Central memory CD8-positive, alpha-beta T cell (primary cell): ENCODE results near the gene DENND6B.

Source experiments
- ATAC-seq: fragments of 150-1000 bp; cut with Tn5 transposase; replicated peaks from 2 replicates; pipeline ENCODE4 v1.10.0; 2022; ENCODE audit warnings: mild to moderate bottlenecking, moderate FRiP score, moderate number of reproducible peaks; ENCODE audit not compliant: poor library complexity, severe bottlenecking; ENCODE audit errors: extremely low read depth
- DNase-seq, 2 donors: peaks; one replicate each; pipeline ENCODE4 v3.0.0; 2021; ENCODE audit warnings: low spot score in 2 of 2
- H3K27ac Mint-ChIP-seq: one replicate; pipeline ENCODE4 v1.8.0; 2022; ENCODE audit warnings: low read depth, mild to moderate bottlenecking, moderate library complexity, mixed read lengths
- H3K27me3 Mint-ChIP-seq: one replicate; pipeline ENCODE4 v1.8.0; 2022; ENCODE audit warnings: mixed read lengths
- H3K36me3 Mint-ChIP-seq: one replicate; pipeline ENCODE4 v1.8.0; 2022; ENCODE audit warnings: mild to moderate bottlenecking, moderate library complexity, mixed read lengths; ENCODE audit not compliant: insufficient read depth
- H3K4me1 Mint-ChIP-seq: one replicate; pipeline ENCODE4 v1.8.0; 2022; ENCODE audit warnings: mixed read lengths
- H3K4me3 Mint-ChIP-seq: one replicate; pipeline ENCODE4 v1.8.0; 2022; ENCODE audit warnings: mild to moderate bottlenecking, moderate library complexity, mixed read lengths
- H3K9me3 Mint-ChIP-seq: one replicate; pipeline ENCODE4 v1.8.0; 2022; ENCODE audit warnings: mixed read lengths

The DENND6B gene

GRCh38 chr22:50302041-50302541 is 24.7 kb downstream of the DENND6B start:
- no peak for DNase-seq
- no peak for ATAC-seq
- peaks cover 5% of the 10 kb centered on the region for H3K4me1 Mint-ChIP-seq
- no peak overlapping the region for H3K27ac Mint-ChIP-seq
- no peaks in the 10 kb centered on the region for H3K9me3 Mint-ChIP-seq
- H3K27me3 Mint-ChIP-seq = peaks cover 23% of the 10 kb centered on the region
- H3K4me3 Mint-ChIP-seq = no peak overlapping the region
- no peaks in the 10 kb centered on the region for H3K36me3 Mint-ChIP-seq

DNA sequence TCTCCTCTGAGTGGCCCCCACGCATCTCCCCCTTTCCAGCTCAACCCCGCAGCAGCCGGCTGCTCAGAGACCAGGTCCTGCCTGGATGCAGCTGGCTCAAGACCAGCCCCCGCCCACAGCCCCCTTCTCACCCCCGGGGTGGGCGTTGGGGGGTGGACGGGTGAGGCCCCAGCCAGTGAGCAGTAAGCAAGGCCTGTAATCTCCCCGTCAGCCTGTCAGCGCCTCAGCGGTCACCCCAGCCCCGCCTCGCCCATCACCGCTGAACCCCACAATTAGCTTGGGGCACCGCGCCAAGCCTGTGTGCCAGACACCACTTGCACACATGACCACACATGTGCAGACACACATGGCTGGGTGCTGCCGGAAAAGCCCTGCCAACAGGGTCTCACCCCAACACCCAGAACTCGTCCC is 25.2 kb downstream of the DENND6B start:
- H3K27me3 Mint-ChIP-seq = peaks cover 23% of the 10 kb centered on the region
- H3K9me3 Mint-ChIP-seq = no peaks in the 10 kb centered on the region
- H3K36me3 Mint-ChIP-seq = no peaks in the 10 kb centered on the region
- DNase-seq (no peak), ATAC-seq (no peak)
- H3K27ac Mint-ChIP-seq = no peak overlapping the region
- H3K4me3 Mint-ChIP-seq = no peak overlapping the region
- H3K4me1 Mint-ChIP-seq = peaks cover 5% of the 10 kb centered on the region

DNA sequence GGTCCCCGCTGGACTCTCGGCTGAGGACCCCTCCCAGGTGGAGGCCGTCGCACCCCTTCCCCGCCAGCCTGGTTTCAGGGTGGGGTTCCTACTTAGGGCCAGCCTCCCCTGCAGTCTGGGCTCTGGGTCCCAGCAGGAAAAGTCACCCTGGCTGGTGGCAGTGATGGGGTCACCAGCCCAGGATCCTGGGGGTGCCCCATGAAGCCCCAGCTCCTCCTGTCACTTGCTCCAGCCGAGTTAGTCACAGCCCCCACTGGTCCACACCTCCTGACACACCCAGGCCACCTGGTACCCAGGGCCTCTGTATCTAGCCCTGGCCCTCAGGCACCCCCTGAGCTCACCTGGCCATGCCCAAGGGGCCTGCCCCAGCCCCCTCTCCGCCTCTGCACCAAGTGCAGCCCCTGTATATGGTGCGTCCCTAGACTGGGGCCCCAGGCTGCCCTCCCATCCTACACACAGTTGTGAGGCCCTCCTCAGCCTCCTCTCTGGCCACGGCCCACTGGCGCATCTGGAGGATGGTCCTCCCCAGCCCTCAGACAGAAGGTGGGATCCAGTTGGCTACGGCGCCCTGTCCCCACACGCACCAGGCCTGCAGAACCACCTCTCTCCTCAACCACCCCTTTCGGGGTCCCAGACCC is 26.1 kb downstream of the DENND6B start:
- no peak overlapping the region for H3K4me3 Mint-ChIP-seq
- no peaks in the 10 kb centered on the region for H3K36me3 Mint-ChIP-seq
- H3K9me3 Mint-ChIP-seq = no peaks in the 10 kb centered on the region
- H3K27ac Mint-ChIP-seq = no peak overlapping the region
- peaks cover 16% of the 10 kb centered on the region for H3K27me3 Mint-ChIP-seq
- no peaks in the 10 kb centered on the region for H3K4me1 Mint-ChIP-seq
- DNase-seq (no peak), ATAC-seq (no peak)

GRCh38 chr22:50299785-50300619 is 26.8 kb downstream of the DENND6B start:
- Mint-ChIP-seq H3K9me3 (no peaks in the 10 kb centered on the region), H3K4me1 (no peaks in the 10 kb centered on the region), H3K4me3 (no peak overlapping the region), H3K27me3 (peaks cover 8% of the 10 kb centered on the region), H3K27ac (no peak overlapping the region), H3K36me3 (no peaks in the 10 kb centered on the region)
- no peak for ATAC-seq
- no peak for DNase-seq

DNA sequence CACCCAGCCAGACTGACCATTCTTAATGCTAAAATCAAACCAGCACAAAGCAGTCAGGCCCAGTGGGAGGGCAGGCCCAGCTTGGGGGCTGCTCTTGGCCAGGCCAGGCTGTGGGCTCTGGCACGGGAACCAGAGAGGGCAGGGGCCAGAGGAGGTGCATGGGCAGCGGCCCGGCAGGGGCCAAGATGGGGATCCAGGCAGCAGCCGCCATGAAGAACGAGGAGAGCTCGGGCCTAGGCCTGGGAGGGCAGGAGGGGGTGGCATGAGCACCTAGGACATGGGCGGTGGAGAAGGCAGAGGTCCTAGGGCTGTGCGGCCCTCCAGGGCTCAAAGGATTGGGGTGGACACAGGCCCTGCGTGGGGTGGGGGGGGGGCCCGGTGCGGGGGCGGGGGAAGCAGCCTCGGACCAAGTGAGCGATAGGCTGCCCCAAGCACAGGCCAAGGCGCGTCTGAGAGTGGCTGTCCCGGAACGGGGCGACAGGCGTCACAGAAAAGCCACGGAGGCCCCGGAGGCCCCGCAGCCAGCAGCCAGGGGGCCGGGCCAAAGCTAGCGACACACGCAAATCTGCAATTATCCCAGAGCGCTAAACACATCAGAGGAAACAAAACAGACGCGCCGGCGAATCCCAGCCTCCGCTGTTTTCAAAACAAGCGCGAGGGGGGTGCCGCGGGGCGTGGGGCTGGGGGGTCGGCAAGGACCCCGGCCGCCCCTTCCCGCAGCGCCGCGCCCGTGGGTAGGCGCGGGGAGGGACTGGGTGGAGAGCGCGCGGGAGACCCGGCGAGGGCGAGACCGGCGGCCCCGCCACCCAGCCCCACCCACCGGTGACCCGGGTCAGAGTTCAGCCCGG is 27.7 kb downstream of the DENND6B start:
- Mint-ChIP-seq H3K9me3 (no peaks in the 10 kb centered on the region), H3K27ac (no peak overlapping the region), H3K4me3 (no peak overlapping the region), H3K36me3 (no peaks in the 10 kb centered on the region), H3K4me1 (no peaks in the 10 kb centered on the region), H3K27me3 (peaks cover 7% of the 10 kb centered on the region)
- ATAC-seq (no peak), DNase-seq (no peak)

DNA sequence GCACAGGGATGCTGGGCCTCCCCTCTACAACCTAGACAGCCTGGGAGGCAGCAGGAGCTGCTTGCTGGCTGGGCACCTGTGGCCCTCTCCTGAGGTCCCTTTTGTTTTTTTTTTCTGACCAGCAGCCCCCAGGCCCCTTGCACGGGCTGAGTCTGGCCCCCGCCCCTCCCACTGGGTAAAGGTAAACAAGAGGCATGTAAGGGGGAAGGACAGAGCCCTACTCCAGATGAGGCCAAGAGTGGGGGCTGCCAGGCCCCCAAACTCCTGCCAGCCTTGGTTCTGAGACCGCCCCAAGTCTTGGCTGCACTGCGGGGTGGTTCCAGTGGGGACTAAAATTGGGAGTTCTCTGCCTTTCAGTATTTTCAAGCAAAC is 28.6 kb downstream of the DENND6B start:
- no peak for ATAC-seq
- no peak for DNase-seq
- H3K4me3 Mint-ChIP-seq = no peak overlapping the region
- no peaks in the 10 kb centered on the region for H3K9me3 Mint-ChIP-seq
- H3K27me3 Mint-ChIP-seq = peaks cover 6% of the 10 kb centered on the region
- no peaks in the 10 kb centered on the region for H3K36me3 Mint-ChIP-seq
- H3K27ac Mint-ChIP-seq = no peak overlapping the region
- no peaks in the 10 kb centered on the region for H3K4me1 Mint-ChIP-seq

DNA sequence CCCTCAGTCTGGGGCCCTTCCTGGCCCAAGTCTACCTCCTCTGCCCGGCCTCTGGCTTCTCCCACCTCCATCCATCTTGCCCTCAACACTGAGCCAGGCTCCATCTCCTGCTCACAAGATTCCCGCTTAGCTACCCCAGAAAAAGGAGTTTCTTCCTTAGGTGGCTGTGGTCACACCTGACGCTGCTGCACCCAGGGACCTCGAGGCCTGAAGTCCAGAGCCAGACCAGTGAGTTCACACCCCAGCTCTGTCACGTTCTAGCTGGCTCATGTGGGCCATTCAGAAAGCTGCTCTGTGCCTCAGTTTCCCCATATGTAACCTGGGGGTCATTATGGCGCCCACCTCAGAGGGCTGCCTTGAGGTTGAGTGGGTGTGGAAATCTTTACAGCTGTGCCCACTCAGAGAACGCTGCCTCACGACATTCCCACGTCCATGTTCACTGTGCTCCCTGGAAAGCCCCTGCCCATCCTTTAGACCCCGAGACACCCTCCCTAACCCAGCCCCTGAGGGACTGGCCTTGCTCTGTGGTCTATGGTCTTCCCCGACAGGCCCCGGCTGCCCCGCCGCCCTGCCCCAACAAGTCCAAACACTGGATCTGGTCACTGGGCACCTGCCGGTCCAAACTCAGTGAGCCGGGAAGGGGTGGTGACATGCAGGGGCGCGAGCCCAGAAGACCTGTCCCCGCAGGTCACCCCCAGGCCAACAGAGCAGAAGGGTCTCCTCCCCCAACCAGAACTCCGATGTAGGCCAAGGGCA is 29.1 kb downstream of the DENND6B start:
- no peak for ATAC-seq
- Mint-ChIP-seq H3K36me3 (no peaks in the 10 kb centered on the region), H3K9me3 (no peaks in the 10 kb centered on the region), H3K27ac (no peak overlapping the region), H3K27me3 (peaks cover 4% of the 10 kb centered on the region), H3K4me3 (no peak overlapping the region), H3K4me1 (peaks cover 2% of the 10 kb centered on the region)
- DNase-seq = no peak

GRCh38 chr22:50296658-50297490 is 29.9 kb downstream of the DENND6B start:
- Mint-ChIP-seq H3K9me3 (no peaks in the 10 kb centered on the region), H3K27me3 (peaks cover 12% of the 10 kb centered on the region), H3K4me1 (peaks cover 6% of the 10 kb centered on the region), H3K4me3 (no peak overlapping the region), H3K36me3 (no peaks in the 10 kb centered on the region), H3K27ac (no peak overlapping the region)
- DNase-seq = no peak
- ATAC-seq = no peak

GRCh38 chr22:50294319-50294656 is 32.5 kb downstream of the DENND6B start:
- H3K4me1 Mint-ChIP-seq = peaks cover 6% of the 10 kb centered on the region
- no peak for DNase-seq
- no peaks in the 10 kb centered on the region for H3K9me3 Mint-ChIP-seq
- H3K36me3 Mint-ChIP-seq = no peaks in the 10 kb centered on the region
- no peak overlapping the region for H3K4me3 Mint-ChIP-seq
- H3K27me3 Mint-ChIP-seq = peaks cover 22% of the 10 kb centered on the region
- ATAC-seq = no peak
- no peak overlapping the region for H3K27ac Mint-ChIP-seq

- peaks cover 6% of the 10 kb centered on the region for H3K4me1 Mint-ChIP-seq
- DNase-seq (no peak), ATAC-seq (no peak)
- H3K4me3 Mint-ChIP-seq = no peak overlapping the region
- H3K27me3 Mint-ChIP-seq = peaks cover 22% of the 10 kb centered on the region
- H3K9me3 Mint-ChIP-seq = no peaks in the 10 kb centered on the region
- no peak overlapping the region for H3K27ac Mint-ChIP-seq
- H3K36me3 Mint-ChIP-seq = no peaks in the 10 kb centered on the region
These were observed 33.1 kb downstream of the DENND6B start for GRCh38 chr22:50293441-50294318.
